Caco-2 (cell line): ENCODE results near the gene PPARD. TPM values are rescaled to one million over a fixed set of nuclear protein-coding genes. Genes with fewer than 3 reads are reported as not detected.
"Not testable (repeated sequence)": the region's sequence is repeated elsewhere in the genome, so short reads cannot be mapped to it uniquely, and the experiment has no call there.

Experiments used
- BruUV-seq: library from RNA; stranded (reverse); fragments of 400-500 nt; replicated peaks from 2 replicates; lab custom pipeline; 2021; lab: Mats Ljungman, UMichigan
- CTCF ChIA-PET: fragments of 300-600 bp; sonication (Branson Sonifier 250); formaldehyde crosslinking; loops from one replicate; lab custom pipeline; 2022; ENCODE audit warnings: antibody characterized with exemption; lab: Charles Lee
- POLR2A ChIA-PET: fragments of 300-600 bp; sonication (Branson Sonifier 250); formaldehyde crosslinking; loops from one replicate; lab custom pipeline; 2022; ENCODE audit warnings: antibody characterized with exemption; lab: Charles Lee
- DNase-seq, 2 experiments: peaks; one replicate each; pipeline versions ENCODE4 v3.0.0 to v3.0.0-alpha.2; 2020 to 2022
- H3K27me3 ChIP-seq: replicated peaks from 2 replicates; pipeline ENCODE4 v1.6.0; 2011; ENCODE audit warnings: low read length; ENCODE audit not compliant: control insufficient read depth, insufficient read depth
- H3K36me3 ChIP-seq: 2 replicates; pipeline ENCODE4 v1.5.1; 2011; ENCODE audit warnings: low read length; ENCODE audit not compliant: control insufficient read depth, insufficient read depth
- H3K4me1 ChIP-seq: fragments of 250-450 bp; sonication (Bioruptor Pico); 2 replicates; pipeline ENCODE4 v1.5.1; 2020; ENCODE audit warnings: mild to moderate bottlenecking
- H3K4me3 ChIP-seq: 2 replicates; pipeline ENCODE4 v1.5.1; 2011; ENCODE audit warnings: low read depth, mild to moderate bottlenecking, control low read depth, low read length
- H3K9me3 ChIP-seq: fragments of 250-450 bp; sonication (Bioruptor Pico); 2 replicates; pipeline ENCODE4 v1.5.1; 2020; ENCODE audit warnings: mild to moderate bottlenecking, moderate library complexity
- H3K27ac Mint-ChIP-seq: one replicate; pipeline ENCODE4 v1.8.0; 2022; ENCODE audit warnings: mixed read lengths; ENCODE audit not compliant: unreplicated experiment
- H3K27me3 Mint-ChIP-seq: one replicate; pipeline ENCODE4 v1.8.0; 2022; ENCODE audit warnings: mixed read lengths; ENCODE audit not compliant: insufficient read depth, unreplicated experiment
- H3K36me3 Mint-ChIP-seq: one replicate; pipeline ENCODE4 v1.8.0; 2022; ENCODE audit warnings: mild to moderate bottlenecking, mixed read lengths; ENCODE audit not compliant: insufficient read depth, unreplicated experiment
- H3K4me1 Mint-ChIP-seq: one replicate; pipeline ENCODE4 v1.8.0; 2022; ENCODE audit warnings: low read depth, mixed read lengths; ENCODE audit not compliant: unreplicated experiment
- H3K4me3 Mint-ChIP-seq: one replicate; pipeline ENCODE4 v1.8.0; 2022; ENCODE audit warnings: mild to moderate bottlenecking, moderate library complexity, mixed read lengths; ENCODE audit not compliant: unreplicated experiment
- H3K9me3 Mint-ChIP-seq: one replicate; pipeline ENCODE4 v1.8.0; 2022; ENCODE audit warnings: mixed read lengths; ENCODE audit not compliant: unreplicated experiment
- CTCF ChIP-seq, 2 experiments: fragments of 200-600 bp in 1 of 2; IDR thresholded peaks; 1 replicate in 1 of 2; 2 replicates in 1 of 2; pipeline versions ENCODE4 v1.5.1 to v1.8.0; 2011 to 2022; ENCODE audit warnings: antibody characterized with exemption in 1 of 2, control low read depth in 1 of 2, inconsistent platforms in 1 of 2, low read depth in 1 of 2, low read length in 1 of 2, mild to moderate bottlenecking in 1 of 2, moderate library complexity in 1 of 2; ENCODE audit not compliant: insufficient read depth in 1 of 2, severe bottlenecking in 1 of 2, unreplicated experiment in 1 of 2
- intact Hi-C: fragments of 100-400 bp; cut with micrococcal nuclease; formaldehyde crosslinking; loops from one replicate; pipeline ENCODE4 v1.10.0; 2022; ENCODE audit not compliant: unreplicated experiment
- total RNA-seq: library from RNA; stranded (reverse); gene quantifications from 2 replicates; pipeline ENCODE4 v1.2.3, GENCODE V29; 2022

Gene PPARD
- total RNA-seq, 1 experiment from 2014 or later = 11.3 TPM

DNA sequence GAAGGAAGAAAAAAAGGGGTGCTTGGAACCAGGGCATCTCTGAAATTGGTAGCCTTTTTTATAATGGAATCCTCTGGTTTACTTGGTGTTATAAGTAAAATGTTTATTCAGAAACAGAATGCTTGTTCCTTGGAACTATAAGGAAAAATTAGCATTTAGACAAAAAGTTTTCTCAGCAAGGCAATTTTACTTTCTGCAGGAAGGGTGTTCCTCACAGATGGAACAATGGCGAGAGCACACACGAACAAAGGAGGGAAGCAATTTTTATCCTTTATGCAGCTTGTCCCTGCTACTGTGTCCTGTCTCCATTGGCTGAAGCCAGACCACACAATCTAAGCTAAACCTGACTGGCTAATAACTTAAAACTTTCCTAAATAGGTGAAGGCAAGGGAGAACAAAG, 87.1 kb downstream of the PPARD start:
- Histone ChIP-seq H3K36me3 (no peaks in the 10 kb centered on the region), H3K4me1 (no peaks in the 10 kb centered on the region; the same call in 1 of the 2 replicates), H3K4me3 (no peak overlapping the region), H3K27me3 (no peaks in the 10 kb centered on the region), H3K9me3 (no peaks in the 10 kb centered on the region)
- TF ChIP-seq CTCF (IDR thresholded peaks at IDR 0.05; ENCODE audit: insufficient read depth in 1 of 2, low read depth in 1 of 2, low read length in 1 of 2, severe bottlenecking in 1 of 2, unreplicated experiment in 1 of 2) = no peak
- Mint-ChIP-seq H3K4me3 (no peak overlapping the region), H3K27ac (no peak overlapping the region), H3K27me3 (no peaks in the 10 kb centered on the region), H3K4me1 (no peaks in the 10 kb centered on the region), H3K36me3 (no peaks in the 10 kb centered on the region), H3K9me3 (peaks cover 10% of the 10 kb centered on the region)
- BruUV-seq = no TSS peak
- intact Hi-C loops = no loop called here
- ChIA-PET POLR2A (no interaction called here), CTCF (no interaction called here)
- no peak for DNase-seq

- BruUV-seq = no TSS peak
- POLR2A ChIA-PET = no interaction called here
- Mint-ChIP-seq H3K9me3 (peaks cover 10% of the 10 kb centered on the region), H3K36me3 (no peaks in the 10 kb centered on the region), H3K4me1 (no peaks in the 10 kb centered on the region), H3K4me3 (no peak overlapping the region), H3K27ac (no peak overlapping the region), H3K27me3 (no peaks in the 10 kb centered on the region)
- H3K36me3 ChIP-seq = no peaks in the 10 kb centered on the region
- H3K4me3 ChIP-seq = no peak overlapping the region
- no peak for DNase-seq
- CTCF ChIA-PET = no interaction called here
- intact Hi-C loops = no loop called here
- no peaks in the 10 kb centered on the region for H3K9me3 ChIP-seq
- TF ChIP-seq CTCF (IDR thresholded peaks at IDR 0.05; ENCODE audit: insufficient read depth in 1 of 2, low read depth in 1 of 2, low read length in 1 of 2, severe bottlenecking in 1 of 2, unreplicated experiment in 1 of 2) = no peak
- H3K27me3 ChIP-seq = no peaks in the 10 kb centered on the region
- H3K4me1 ChIP-seq = no peaks in the 10 kb centered on the region
Observed at GRCh38 chr6:35432291-35432690, 89.9 kb downstream of the PPARD start.

DNA sequence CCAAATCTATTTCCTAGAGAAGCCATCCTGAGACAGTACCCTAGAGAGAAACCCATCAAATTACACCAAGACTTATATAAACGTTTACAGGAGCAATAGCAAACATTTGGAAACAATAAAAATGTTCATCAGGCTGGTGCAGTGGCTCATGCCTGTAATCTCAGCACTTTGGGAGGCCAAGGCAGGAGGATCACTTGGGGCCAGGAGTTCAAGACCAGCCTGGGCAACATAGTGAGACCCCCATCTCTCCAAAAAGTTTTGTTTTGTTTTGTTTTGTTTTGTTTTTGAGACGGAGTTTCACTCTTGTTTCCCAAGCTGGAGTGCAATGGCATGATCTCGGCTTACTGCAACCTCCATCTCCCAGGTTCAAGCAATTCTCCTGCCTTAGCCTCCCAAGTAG, 90.3 kb downstream of the PPARD start:
- H3K4me3 Mint-ChIP-seq, H3K27me3 ChIP-seq, DNase-seq, H3K4me1 ChIP-seq, H3K4me3 ChIP-seq, H3K9me3 Mint-ChIP-seq, H3K36me3 Mint-ChIP-seq, H3K27ac Mint-ChIP-seq, CTCF ChIA-PET, H3K4me1 Mint-ChIP-seq, H3K27me3 Mint-ChIP-seq, H3K9me3 ChIP-seq, H3K36me3 ChIP-seq, intact Hi-C loops, BruUV-seq, POLR2A ChIA-PET: not testable (repeated sequence)
